K562 (cell line): ENCODE data around the gene PACRG.

Source experiments
- CTCF ChIP-seq, 3 experiments: IDR thresholded peaks in 2 of 3; conservative IDR thresholded peaks in 1 of 3; 2 replicates each; pipeline ENCODE4 v1.5.1; 2011 to 2012; ENCODE audit warnings: low read length in 3 of 3, mild to moderate bottlenecking in 3 of 3, control low read depth in 2 of 3, improper control_type of control experiment in 1 of 3, inconsistent platforms in 1 of 3, low read depth in 1 of 3, mixed read lengths in 1 of 3, moderate library complexity in 1 of 3; ENCODE audit not compliant: insufficient read depth in 2 of 3
- FOXK1 ChIP-seq: sonication (generic); formaldehyde crosslinking; IDR thresholded peaks from 2 replicates; pipeline ENCODE4 v1.8.0; 2022; ENCODE audit warnings: missing genetic modification reagents, mild to moderate bottlenecking, borderline replicate concordance
- HDAC8 ChIP-seq: fragments of 450-650 bp; IDR thresholded peaks from 2 replicates; pipeline ENCODE4 v1.6.1; 2016; ENCODE audit warnings: mild to moderate bottlenecking, missing genetic modification characterization, moderate library complexity, missing compliant biosample characterization
- MGA ChIP-seq: fragments of 450-650 bp; IDR thresholded peaks from 2 replicates; pipeline ENCODE4 v1.6.1; 2016; ENCODE audit warnings: mild to moderate bottlenecking, moderate library complexity
- RFX5 ChIP-seq: IDR thresholded peaks from 2 replicates; pipeline ENCODE4 v1.6.1; 2011; ENCODE audit warnings: low read depth, mild to moderate bottlenecking, improper control_type of control experiment, low read length
- SFPQ ChIP-seq: fragments of 200-400 bp; formaldehyde crosslinking; IDR thresholded peaks from 2 replicates; pipeline ENCODE4 v1.6.1; 2017; ENCODE audit warnings: mild to moderate bottlenecking, low read depth, low read length, moderate library complexity
- SP2 ChIP-seq: IDR thresholded peaks from 2 replicates; pipeline ENCODE4 v1.6.1; 2011; ENCODE audit warnings: mild to moderate bottlenecking, low read depth, low read length, moderate library complexity; ENCODE audit not compliant: poor library complexity, severe bottlenecking; ENCODE audit errors: extremely low read depth
- SRSF1 ChIP-seq: fragments of 200-400 bp; formaldehyde crosslinking; IDR thresholded peaks from 2 replicates; pipeline ENCODE4 v1.6.1; 2017; ENCODE audit warnings: mild to moderate bottlenecking, low read depth, low read length, moderate library complexity
- YY1 ChIP-seq, 3 experiments: IDR thresholded peaks; 2 replicates each; pipeline ENCODE4 v1.6.1; 2011; ENCODE audit warnings: low read length in 2 of 3, mild to moderate bottlenecking in 2 of 3, moderate library complexity in 2 of 3, borderline replicate concordance in 1 of 3, control low read depth in 1 of 3, low read depth in 1 of 3; ENCODE audit not compliant: insufficient read depth in 3 of 3, insufficient replicate concordance in 2 of 3, control insufficient read depth in 1 of 3, insufficient read length in 1 of 3; ENCODE audit errors: extremely low read depth in 1 of 3

- TF ChIP-seq CTCF (IDR thresholded peaks at IDR 0.05 in 2 of 3, conservative IDR thresholded peaks at IDR 0.05 in 1 of 3; ENCODE audit: insufficient read depth in 2 of 3, low read depth in 1 of 3, low read length in 3 of 3) (no peak), FOXK1 (CRISPR knock-in tag) (no peak), HDAC8 (tag) (no peak), RFX5 (no peak), SP2 (no peak), YY1 (IDR thresholded peaks at IDR 0.05; ENCODE audit: borderline replicate concordance in 1 of 3, control insufficient read depth in 1 of 3, extremely low read depth in 1 of 3, insufficient read depth in 3 of 3, insufficient read length in 1 of 3, insufficient replicate concordance in 2 of 3, low read depth in 1 of 3, low read length in 2 of 3) (no peak), SFPQ (no peak), MGA (no peak), SRSF1 (no peak)
Observed at GRCh38 chr6:162862462-162862861, 134.7 kb downstream of the PACRG start.
